GM13976 (cell line): Measurements from ENCODE around the gene CHD9.

Experiments used
- DNase-seq: peaks from one replicate; pipeline ENCODE4 v3.0.0; 2012; ENCODE audit warnings: low spot score
- in situ Hi-C: fragments of 300-500 bp; cut with MboI; formaldehyde crosslinking; loops from one replicate; pipeline ENCODE4 v1.12.0; 2022; ENCODE audit warnings: low sequenced_read_pairs, mixed read lengths, inconsistent platforms; ENCODE audit not compliant: unreplicated experiment
- TF ChIP-seq, protein P1 (sequence below): IDR thresholded peaks from 2 replicates; pipeline ENCODE4 v1.5.1; 2012; ENCODE audit warnings: borderline replicate concordance, mild to moderate bottlenecking; ENCODE audit not compliant: insufficient read depth; ENCODE audit errors: extremely low read depth, missing control alignments, control extremely low read depth

The CHD9 gene

GRCh38 chr16:53154513-53154912, 99.7 kb downstream of the CHD9 start:
- in situ Hi-C loops: no loop called here
- no peak for DNase-seq
- TF ChIP-seq, protein P1, sequence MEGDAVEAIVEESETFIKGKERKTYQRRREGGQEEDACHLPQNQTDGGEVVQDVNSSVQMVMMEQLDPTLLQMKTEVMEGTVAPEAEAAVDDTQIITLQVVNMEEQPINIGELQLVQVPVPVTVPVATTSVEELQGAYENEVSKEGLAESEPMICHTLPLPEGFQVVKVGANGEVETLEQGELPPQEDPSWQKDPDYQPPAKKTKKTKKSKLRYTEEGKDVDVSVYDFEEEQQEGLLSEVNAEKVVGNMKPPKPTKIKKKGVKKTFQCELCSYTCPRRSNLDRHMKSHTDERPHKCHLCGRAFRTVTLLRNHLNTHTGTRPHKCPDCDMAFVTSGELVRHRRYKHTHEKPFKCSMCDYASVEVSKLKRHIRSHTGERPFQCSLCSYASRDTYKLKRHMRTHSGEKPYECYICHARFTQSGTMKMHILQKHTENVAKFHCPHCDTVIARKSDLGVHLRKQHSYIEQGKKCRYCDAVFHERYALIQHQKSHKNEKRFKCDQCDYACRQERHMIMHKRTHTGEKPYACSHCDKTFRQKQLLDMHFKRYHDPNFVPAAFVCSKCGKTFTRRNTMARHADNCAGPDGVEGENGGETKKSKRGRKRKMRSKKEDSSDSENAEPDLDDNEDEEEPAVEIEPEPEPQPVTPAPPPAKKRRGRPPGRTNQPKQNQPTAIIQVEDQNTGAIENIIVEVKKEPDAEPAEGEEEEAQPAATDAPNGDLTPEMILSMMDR: no peak

DNA sequence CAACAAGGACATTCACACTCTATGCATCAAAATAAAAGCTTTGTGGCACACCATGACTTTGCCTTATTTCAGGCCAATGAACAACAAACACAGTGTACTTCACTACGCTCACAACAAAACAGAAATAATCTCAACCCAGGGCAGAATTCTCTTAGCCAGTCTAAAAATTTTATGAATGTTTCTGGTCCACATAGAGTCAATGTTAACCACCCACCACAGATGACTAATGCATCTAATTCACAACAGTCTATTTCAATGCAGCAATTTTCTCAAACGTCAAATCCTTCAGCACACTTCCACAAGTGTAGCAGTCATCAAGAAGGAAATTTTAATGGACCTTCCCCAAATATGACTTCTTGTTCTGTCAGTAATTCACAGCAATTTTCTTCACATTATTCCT, 101.7 kb downstream of the CHD9 start:
- in situ Hi-C loops: no loop called here
- no peak for DNase-seq
- TF ChIP-seq, protein P1: no peak

GRCh38 chr16:53159781-53160436, 105.1 kb downstream of the CHD9 start:
- peak; percentile 41 for DNase-seq
- in situ Hi-C loops: no loop called here
- TF ChIP-seq, protein P1: peak; percentile 51

DNA sequence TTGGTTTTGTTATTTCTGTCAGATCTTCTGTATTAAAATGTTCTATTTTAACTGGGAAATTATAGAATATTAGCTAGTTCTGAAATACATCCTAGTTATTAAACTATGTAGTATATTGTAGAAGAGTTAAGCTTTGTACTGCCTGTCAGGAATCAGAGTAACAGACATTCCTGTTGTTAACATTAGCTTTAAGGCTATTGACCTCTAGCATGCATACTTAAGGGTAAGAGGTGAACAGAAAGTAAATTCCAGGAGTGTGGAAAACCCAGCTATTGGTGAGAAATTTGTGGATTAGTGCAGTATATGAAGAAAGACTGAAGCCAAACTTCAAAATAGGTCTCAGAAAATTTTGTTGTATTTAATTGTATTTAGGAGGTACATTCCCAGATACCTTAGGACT, 111.3 kb downstream of the CHD9 start:
- DNase-seq: no peak
- TF ChIP-seq, protein P1: no peak
- in situ Hi-C loops: no loop called here

DNA sequence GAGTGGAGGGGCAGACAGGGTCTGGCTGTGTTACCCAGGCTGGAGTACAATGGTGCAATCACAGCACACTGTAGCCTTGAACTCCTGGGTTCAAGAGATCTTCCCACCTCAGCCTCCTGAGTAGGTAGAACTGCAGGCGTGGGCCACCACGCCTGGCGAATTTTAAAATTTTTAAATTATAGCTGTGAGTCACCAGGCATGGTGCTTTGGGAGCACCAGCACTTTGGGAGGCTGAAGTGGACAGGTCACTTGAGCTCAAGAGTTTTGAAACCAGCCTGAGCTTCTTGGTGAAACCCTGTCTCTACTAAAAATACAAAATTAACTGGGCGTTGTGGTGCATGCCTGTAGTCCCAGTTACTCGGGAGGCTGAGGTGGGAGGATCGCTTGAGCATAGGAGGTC, 114.0 kb downstream of the CHD9 start:
- in situ Hi-C loops: no loop called here

GRCh38 chr16:53172517-53172916, 117.7 kb downstream of the CHD9 start:
- TF ChIP-seq, protein P1: no peak
- no peak for DNase-seq
- in situ Hi-C loops: no loop called here

More for the DNA sequence above, 114.0 kb downstream of the CHD9 start:
- TF ChIP-seq, protein P1: no peak
- no peak for DNase-seq

DNA sequence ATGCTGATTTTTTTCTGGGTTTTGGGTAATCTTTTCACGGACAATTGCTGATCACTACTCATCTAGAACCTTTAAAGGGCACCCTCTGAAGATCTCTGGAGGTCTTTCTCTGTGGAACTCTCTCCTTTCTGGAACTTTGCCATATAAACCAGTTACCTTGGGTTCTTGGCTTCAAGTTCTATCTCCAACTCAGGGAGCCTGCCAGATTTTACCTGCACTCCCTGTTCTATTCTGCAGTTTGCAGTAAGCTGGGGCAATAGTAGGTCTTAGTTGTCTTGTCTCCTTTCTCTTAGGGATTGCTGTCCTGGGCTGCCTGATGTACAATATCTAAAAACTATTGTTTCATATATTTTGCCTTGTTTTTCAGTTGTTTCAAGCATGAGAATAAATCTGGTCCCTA, 120.3 kb downstream of the CHD9 start:
- in situ Hi-C loops: no loop called here
- no peak for DNase-seq
- TF ChIP-seq, protein P1: no peak
